Endothelial cell of umbilical vein (primary cell): ENCODE measurements around the gene LRP1B. TPM values are rescaled to one million over a fixed set of nuclear protein-coding genes. Genes with fewer than 3 reads are reported as not detected.

Experiments used
- BruUV-seq: library from RNA; stranded (reverse); fragments of 400-500 nt; replicated peaks from 2 replicates; lab custom pipeline; 2021; lab: Mats Ljungman, UMichigan
- CTCF ChIA-PET: fragments of 300-600, 350-600 bp; sonication (Branson Sonifier 250); formaldehyde crosslinking; loops from one replicate; lab custom pipeline; 2021; ENCODE audit warnings: antibody characterized with exemption, inconsistent platforms; lab: Charles Lee
- POLR2A ChIA-PET: fragments of 300-600, 350-600 bp; sonication (Branson Sonifier 250); formaldehyde crosslinking; loops from one replicate; lab custom pipeline; 2021; ENCODE audit warnings: antibody characterized with exemption, inconsistent platforms; lab: Charles Lee
- DNase-seq: peaks from one replicate; pipeline ENCODE4 v3.0.0-alpha.2; 2011; ENCODE audit warnings: low read depth, low spot score
- FAIRE-seq: peaks from 2 replicates; lab custom pipeline; 2011; peaks lifted over from hg19 to GRCh38; lab: Jason Lieb, UNC
- H2AFZ ChIP-seq: 2 replicates; pipeline ENCODE4 v1.6.0; 2012; ENCODE audit warnings: low read depth, low read length, control low read depth, inconsistent platforms
- H3K27ac ChIP-seq: 2 replicates; pipeline ENCODE4 v1.5.1; 2011; ENCODE audit warnings: low read depth, mild to moderate bottlenecking, control low read depth, low read length, moderate library complexity; ENCODE audit not compliant: insufficient read depth
- H3K27me3 ChIP-seq, 2 experiments: 2 replicates each; pipeline versions ENCODE4 v1.6.0 to v1.6.1; 2011; ENCODE audit warnings: low read length in 2 of 2, mixed read lengths in 1 of 2; ENCODE audit not compliant: control insufficient read depth in 2 of 2, insufficient read depth in 2 of 2
- H3K36me3 ChIP-seq, 2 experiments: 2 replicates in 1 of 2; 3 replicates in 1 of 2; pipeline ENCODE4 v1.5.1; 2011; ENCODE audit warnings: low read length in 2 of 2, mild to moderate bottlenecking in 1 of 2, moderate library complexity in 1 of 2; ENCODE audit not compliant: control insufficient read depth in 2 of 2, insufficient read depth in 2 of 2; ENCODE audit errors: extremely low read depth in 1 of 2
- H3K4me1 ChIP-seq: 3 replicates; pipeline ENCODE4 v1.5.1; 2011; ENCODE audit warnings: mild to moderate bottlenecking, low read length; ENCODE audit not compliant: control insufficient read depth, insufficient read depth; ENCODE audit errors: extremely low read depth
- H3K4me2 ChIP-seq: 2 replicates; pipeline ENCODE4 v1.6.1; 2011; ENCODE audit warnings: low read length, control low read depth, mixed read lengths; ENCODE audit not compliant: insufficient read depth
- H3K4me3 ChIP-seq, 3 experiments: fragments of 200-600 bp in 1 of 3; sonication (generic), shearing (Covaris generic) in 1 of 3; replicated peaks in 1 of 3; 2 replicates each; pipeline ENCODE4 v1.5.1; 2011 to 2016; ENCODE audit warnings: control low read depth in 3 of 3, low read length in 3 of 3, mild to moderate bottlenecking in 2 of 3, inconsistent platforms in 1 of 3, low read depth in 1 of 3, moderate library complexity in 1 of 3; ENCODE audit not compliant: insufficient read depth in 1 of 3
- H3K79me2 ChIP-seq: 2 replicates; pipeline ENCODE4 v1.6.0; 2012; ENCODE audit warnings: low read length, inconsistent platforms; ENCODE audit not compliant: control insufficient read depth, insufficient read depth
- H3K9ac ChIP-seq: replicated peaks from 2 replicates; pipeline ENCODE3; 2011; ENCODE audit warnings: low read length, control low read depth; ENCODE audit not compliant: insufficient read depth; ENCODE audit errors: extremely low read depth
- H3K9me1 ChIP-seq: replicated peaks from 3 replicates; pipeline ENCODE4 v1.6.0; 2011; ENCODE audit warnings: mild to moderate bottlenecking, low read length; ENCODE audit not compliant: control insufficient read depth, insufficient read depth; ENCODE audit errors: extremely low read depth
- H3K9me3 ChIP-seq: replicated peaks from 2 replicates; pipeline ENCODE4 v1.5.1; 2012; ENCODE audit warnings: low read length, inconsistent platforms; ENCODE audit not compliant: control insufficient read depth, insufficient read depth
- H4K20me1 ChIP-seq: replicated peaks from 2 replicates; pipeline ENCODE3; 2011; ENCODE audit warnings: mild to moderate bottlenecking, low read length; ENCODE audit not compliant: control insufficient read depth, insufficient read depth; ENCODE audit errors: extremely low read depth
- CTCF ChIP-seq, 2 donors: IDR thresholded peaks; 1 replicate in 1 of 2; 2 replicates in 1 of 2; pipeline ENCODE4 v1.5.1; 2011; ENCODE audit warnings: low read length in 2 of 2, mild to moderate bottlenecking in 2 of 2, moderate library complexity in 2 of 2, control low read depth in 1 of 2, inconsistent platforms in 1 of 2, low read depth in 1 of 2; ENCODE audit not compliant: insufficient read depth in 1 of 2; ENCODE audit errors: extremely low read depth in 1 of 2
- EZH2 ChIP-seq: IDR thresholded peaks from 2 replicates; pipeline ENCODE4 v1.6.1; 2012; ENCODE audit warnings: borderline replicate concordance, low read depth, mild to moderate bottlenecking, moderate library complexity, low read length, inconsistent platforms; ENCODE audit not compliant: severe bottlenecking
- FOS ChIP-seq: IDR thresholded peaks from 2 replicates; pipeline ENCODE4 v1.6.1; 2011; ENCODE audit warnings: mild to moderate bottlenecking, low read length, moderate library complexity, borderline replicate concordance; ENCODE audit not compliant: insufficient read depth
- GATA2 ChIP-seq: IDR thresholded peaks from 2 replicates; pipeline ENCODE4 v1.7.0; 2011; ENCODE audit warnings: low read depth, mild to moderate bottlenecking, moderate library complexity, mixed read lengths, low read length; ENCODE audit not compliant: insufficient read length, insufficient read depth
- JUN ChIP-seq: IDR thresholded peaks from 2 replicates; pipeline ENCODE4 v1.6.1; 2011; ENCODE audit warnings: borderline replicate concordance, low read depth; ENCODE audit not compliant: insufficient read length, insufficient read depth
- MAX ChIP-seq: IDR thresholded peaks from 2 replicates; pipeline ENCODE4 v1.6.1; 2011; ENCODE audit not compliant: insufficient read depth, insufficient read length
- MYC ChIP-seq: IDR thresholded peaks from one replicate; pipeline ENCODE4 v1.6.1; 2011; ENCODE audit warnings: mild to moderate bottlenecking, low read depth, low read length
- POLR2A ChIP-seq: IDR thresholded peaks from 2 replicates; pipeline ENCODE4 v1.6.1; 2012; ENCODE audit warnings: low read depth, mild to moderate bottlenecking, control low read depth, low read length
- POLR2AphosphoS5 ChIP-seq: IDR thresholded peaks from 2 replicates; pipeline ENCODE4 v1.6.1; 2012; ENCODE audit warnings: low read depth, mild to moderate bottlenecking, control low read depth, low read length, moderate library complexity; ENCODE audit not compliant: insufficient read depth
- dilution Hi-C: fragments of 300-500 bp; cut with MboI; formaldehyde crosslinking; loops from one replicate; pipeline ENCODE4 v1.15.0; 2019; ENCODE audit warnings: low sequenced_read_pairs; ENCODE audit not compliant: extremely low pct_ligation_motif_present
- intact Hi-C: fragments of 100-400 bp; cut with micrococcal nuclease; formaldehyde crosslinking; loops from one replicate; pipeline ENCODE4 v1.10.0; 2022
- polyA plus RNA-seq, 4 experiments: library from polyadenylated mRNA; depleted of rRNA in 3 of 4; stranded (reverse) in 3 of 4; unstranded in 1 of 4; fragments of >200 nt; gene quantifications; 2 replicates each; pipeline versions ENCODE4 v1.2.1 to v1.2.3, GENCODE V29; 2011 to 2012; ENCODE audit warnings: missing spikeins in 1 of 4
- total RNA-seq: library from RNA; stranded (reverse); gene quantifications from 2 replicates; pipeline ENCODE4 v1.2.3, GENCODE V29; 2021

Gene LRP1B
- total and polyA plus RNA-seq, 2 donors (not counting 3 experiments of a cell fraction or from before 2014, with no cell fraction given), result 0.03 to 0.07 TPM

DNA sequence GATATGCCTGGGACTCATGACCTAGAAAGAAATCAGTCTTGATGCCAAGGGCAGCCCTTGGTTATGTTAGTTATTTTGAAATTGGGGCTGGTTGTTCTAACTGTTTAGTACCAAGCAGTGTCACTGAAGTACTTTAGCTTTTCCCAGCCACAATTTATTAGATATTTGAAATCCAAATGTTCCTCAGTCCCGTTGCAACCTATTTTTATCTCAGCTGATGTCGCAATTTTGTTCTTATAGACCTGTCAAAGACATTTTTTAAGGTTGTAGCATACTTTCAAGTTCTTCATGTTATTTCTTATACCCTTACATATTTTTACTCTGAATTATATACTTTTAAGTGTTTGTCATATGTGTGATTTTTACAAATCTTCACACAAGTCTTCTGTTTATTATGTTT is 100.1 kb downstream of the LRP1B start:
- no peak for TF ChIP-seq GATA2
- no peak for TF ChIP-seq JUN
- no peak for TF ChIP-seq POLR2AphosphoS5
- no peak for TF ChIP-seq MYC
- dilution Hi-C loops, result no loop called here
- no peak for FAIRE-seq

DNA sequence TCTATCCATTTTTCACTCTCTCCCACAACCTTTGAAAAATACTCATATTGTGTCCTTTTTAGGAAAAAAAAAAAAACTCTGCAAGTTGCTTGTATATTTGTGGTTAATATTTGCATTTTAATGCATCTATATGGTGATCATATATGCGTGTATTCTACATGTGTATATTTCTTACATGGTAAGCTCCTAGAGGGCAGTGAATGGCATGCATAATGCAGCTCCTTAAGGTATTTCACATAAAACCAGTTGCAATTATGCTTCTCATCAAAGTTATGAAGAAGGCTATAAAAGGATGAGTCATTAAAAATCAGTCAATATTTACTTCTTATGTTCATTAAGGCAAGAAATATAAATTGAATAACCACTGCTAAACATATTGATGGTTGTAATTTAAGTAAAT is 100.8 kb downstream of the LRP1B start:
- Histone ChIP-seq H3K4me2 (no peak overlapping the region), H3K9me1 (no peaks in the 10 kb centered on the region), H3K36me3 (no peaks in the 10 kb centered on the region), H3K27ac (no peak overlapping the region), H3K27me3 (no peaks in the 10 kb centered on the region), H4K20me1 (no peaks in the 10 kb centered on the region), H3K4me3 (no peak overlapping the region), H3K79me2 (no peaks in the 10 kb centered on the region), H3K9ac (no peak overlapping the region), H3K9me3 (no peaks in the 10 kb centered on the region), H2AFZ (no peak overlapping the region), H3K4me1 (no peaks in the 10 kb centered on the region)
- FAIRE-seq, result no peak
- BruUV-seq, result no TSS peak
- no peak for TF ChIP-seq MAX
- TF ChIP-seq MYC, result no peak
- no peak for TF ChIP-seq GATA2
- TF ChIP-seq FOS, result no peak
- no peak for TF ChIP-seq POLR2A
- no peak for TF ChIP-seq JUN
- no peak for TF ChIP-seq CTCF (IDR thresholded peaks at IDR 0.05; ENCODE audit: extremely low read depth in 1 of 2, insufficient read depth in 1 of 2, low read depth in 1 of 2, low read length in 2 of 2)
- no peak for TF ChIP-seq EZH2
- ChIA-PET CTCF (interaction anchor here (0.9 kb wide), 1 partner anchor 54 kb away, joined by 3 read pairs; no protein-coding TSS in a partner anchor), POLR2A (no interaction called here)
- dilution Hi-C loops (no loop called here), intact Hi-C loops (no loop called here)
- DNase-seq, result no peak

More for the DNA sequence above, 100.1 kb downstream of the LRP1B start:
- no peak overlapping the region for H3K27ac ChIP-seq
- H3K9me3 ChIP-seq, result no peaks in the 10 kb centered on the region
- no peak overlapping the region for H2AFZ ChIP-seq
- no peaks in the 10 kb centered on the region for H3K79me2 ChIP-seq
- ChIA-PET POLR2A (no interaction called here), CTCF (interaction anchor here (0.9 kb wide), 1 partner anchor 53 kb away, joined by 3 read pairs; no protein-coding TSS in a partner anchor)
- no peak overlapping the region for H3K4me3 ChIP-seq
- DNase-seq, result no peak
- no peaks in the 10 kb centered on the region for H3K36me3 ChIP-seq
- intact Hi-C loops, result no loop called here
- no TSS peak for BruUV-seq
- H3K9ac ChIP-seq, result no peak overlapping the region
- H3K27me3 ChIP-seq, result no peaks in the 10 kb centered on the region
- no peaks in the 10 kb centered on the region for H3K9me1 ChIP-seq
- no peaks in the 10 kb centered on the region for H4K20me1 ChIP-seq
- H3K4me1 ChIP-seq, result no peaks in the 10 kb centered on the region
- no peak overlapping the region for H3K4me2 ChIP-seq
